Neuronal stem cell (in vitro differentiated cells): ENCODE measurements around the gene NOL3.

Source experiments
- DNase-seq: peaks from one replicate; pipeline ENCODE4 v3.0.0-alpha.2; 2013; ENCODE audit warnings: low spot score
- H2AFZ ChIP-seq: one replicate; pipeline ENCODE4 v1.6.1; 2013; ENCODE audit warnings: mild to moderate bottlenecking, low read length, inconsistent platforms
- H2AK5ac ChIP-seq: 2 replicates; pipeline ENCODE4 v1.6.1; 2013; ENCODE audit warnings: low read depth, mild to moderate bottlenecking, inconsistent platforms, low read length, moderate library complexity, mixed read lengths
- H2BK120ac ChIP-seq: 2 replicates; pipeline ENCODE4 v1.6.1; 2013; ENCODE audit warnings: low read depth, mild to moderate bottlenecking, inconsistent platforms, low read length, moderate library complexity, mixed read lengths
- H2BK12ac ChIP-seq: one replicate; pipeline ENCODE4 v1.6.1; 2013; ENCODE audit warnings: low read length, inconsistent platforms
- H2BK15ac ChIP-seq: 2 replicates; pipeline ENCODE4 v1.6.1; 2013; ENCODE audit warnings: mild to moderate bottlenecking, low read length, inconsistent platforms, mixed read lengths
- H2BK5ac ChIP-seq: one replicate; pipeline ENCODE4 v1.6.1; 2013; ENCODE audit warnings: inconsistent platforms, mild to moderate bottlenecking, low read length, moderate library complexity
- H3K14ac ChIP-seq: one replicate; pipeline ENCODE4 v1.6.1; 2013; ENCODE audit warnings: low read length, inconsistent platforms
- H3K18ac ChIP-seq: 2 replicates; pipeline ENCODE4 v1.6.1; 2013; ENCODE audit warnings: low read length, inconsistent platforms
- H3K23ac ChIP-seq: 2 replicates; pipeline ENCODE4 v1.6.1; 2013; ENCODE audit warnings: low read depth, mild to moderate bottlenecking, mixed read lengths, low read length, inconsistent platforms; ENCODE audit not compliant: poor library complexity
- H3K27ac ChIP-seq: replicated peaks from 3 replicates; pipeline ENCODE4 v1.5.1; 2013; ENCODE audit warnings: low read length, inconsistent platforms
- H3K27me3 ChIP-seq, 3 experiments: 2 replicates each; pipeline ENCODE4 v1.6.1; 2013; ENCODE audit warnings: low read length in 3 of 3, mild to moderate bottlenecking in 2 of 3, inconsistent platforms in 1 of 3, low read depth in 1 of 3, mixed read lengths in 1 of 3, moderate library complexity in 1 of 3; ENCODE audit not compliant: control insufficient read depth in 3 of 3, insufficient read depth in 3 of 3
- H3K36me3 ChIP-seq, 2 donors: replicated peaks in 1 of 2; 2 replicates each; pipeline ENCODE4 v1.6.1; 2013; ENCODE audit warnings: low read length in 2 of 2; ENCODE audit not compliant: control insufficient read depth in 2 of 2, insufficient read depth in 2 of 2
- H3K4ac ChIP-seq: 2 replicates; pipeline ENCODE4 v1.6.1; 2013; ENCODE audit warnings: inconsistent platforms, mild to moderate bottlenecking, low read length, moderate library complexity
- H3K4me1 ChIP-seq, 2 donors: 1 replicate in 1 of 2; 2 replicates in 1 of 2; pipeline ENCODE4 v1.6.1; 2013; ENCODE audit warnings: low read length in 2 of 2, low read depth in 1 of 2; ENCODE audit not compliant: control insufficient read depth in 2 of 2, insufficient read depth in 1 of 2
- H3K4me2 ChIP-seq: one replicate; pipeline ENCODE4 v1.6.1; 2013; ENCODE audit warnings: mild to moderate bottlenecking, low read length, inconsistent platforms; ENCODE audit not compliant: insufficient read depth, poor library complexity, severe bottlenecking
- H3K4me3 ChIP-seq, 2 donors: 2 replicates each; pipeline ENCODE4 v1.5.1; 2013; ENCODE audit warnings: low read length in 2 of 2, mild to moderate bottlenecking in 2 of 2, inconsistent platforms in 1 of 2, moderate library complexity in 1 of 2
- H3K79me1 ChIP-seq: one replicate; pipeline ENCODE4 v1.6.1; 2013; ENCODE audit warnings: low read depth, mild to moderate bottlenecking, inconsistent platforms, low read length, moderate library complexity
- H3K9ac ChIP-seq: one replicate; pipeline ENCODE4 v1.6.1; 2013; ENCODE audit warnings: mild to moderate bottlenecking, low read depth, low read length, inconsistent platforms; ENCODE audit not compliant: poor library complexity
- H3K9me3 ChIP-seq, 2 donors: replicated peaks in 1 of 2; 2 replicates each; pipeline versions ENCODE3 to v1.6.1; 2013; ENCODE audit warnings: low read length in 2 of 2, mild to moderate bottlenecking in 2 of 2, inconsistent platforms in 1 of 2, low read depth in 1 of 2, mixed read lengths in 1 of 2, moderate library complexity in 1 of 2; ENCODE audit not compliant: control insufficient read depth in 2 of 2, insufficient read depth in 1 of 2
- H4K8ac ChIP-seq: one replicate; pipeline ENCODE4 v1.6.1; 2013; ENCODE audit warnings: low read depth, mild to moderate bottlenecking, inconsistent platforms, low read length, moderate library complexity
- H4K91ac ChIP-seq: one replicate; pipeline ENCODE4 v1.6.1; 2013; ENCODE audit warnings: low read length, low read depth, mild to moderate bottlenecking, inconsistent platforms; ENCODE audit not compliant: poor library complexity
- WGBS, 2 donors: extraction: QIAGEN DNeasy Blood & Tissue Kit; methylation state at CpG; one replicate each; pipeline ENCODE4 v1.1.7; 2013; ENCODE audit warnings: missing lambda C conversion rate in 2 of 2, mixed read lengths in 1 of 2; ENCODE audit not compliant: insufficient read length in 2 of 2, insufficient replicate concordance in 1 of 2; ENCODE audit errors: extremely low coverage in 2 of 2; 5-methylcytosine and 5-hydroxymethylcytosine counted together

Gene NOL3

GRCh38 chr16:67191411-67191994, 21.2 kb downstream of the NOL3 start:
- no peak overlapping the region for H2BK120ac ChIP-seq
- H3K4ac ChIP-seq: no peak overlapping the region
- no peak overlapping the region for H2BK5ac ChIP-seq
- H3K23ac ChIP-seq: peak overlapping the region; percentile 94
- no peak for DNase-seq
- H3K9me3 ChIP-seq: no peaks in the 10 kb centered on the region
- H3K14ac ChIP-seq: no peak overlapping the region
- H2AK5ac ChIP-seq: no peak overlapping the region
- no peak overlapping the region for H4K91ac ChIP-seq
- no peak overlapping the region for H3K27ac ChIP-seq
- peaks cover 16 to 20% of the 10 kb centered on the region in 2 donors for H3K4me1 ChIP-seq
- no peak overlapping the region for H2BK15ac ChIP-seq
- H3K27me3 ChIP-seq: peaks cover 0 to 5% (median 0%) of the 10 kb centered on the region in 3 experiments
- H4K8ac ChIP-seq: no peak overlapping the region
- no CpG with 5 or more reads among the region's 9 CpGs for WGBS, 2 donors
- H2BK12ac ChIP-seq: no peak overlapping the region
- no peak overlapping the region for H3K9ac ChIP-seq
- peak overlapping the region in 1 of 2 donors; percentile 99 for H3K4me3 ChIP-seq
- peak overlapping the region; percentile 78 for H2AFZ ChIP-seq
- H3K4me2 ChIP-seq: peak overlapping the region; percentile 34
- peaks cover 30 to 34% of the 10 kb centered on the region in 2 donors for H3K36me3 ChIP-seq
- H3K79me1 ChIP-seq: peaks cover 9% of the 10 kb centered on the region
- H3K18ac ChIP-seq: no peak overlapping the region

GRCh38 chr16:67191995-67192681, 21.8 kb downstream of the NOL3 start, which contains the start of gene E2F4:
TSS of gene E2F4 (plus strand) at chr16:67192155. CDS start at chr16:67192228, 73 bp downstream.
- H3K4ac ChIP-seq: no peak within 1 kb of the TSS
- peak within 1 kb of the TSS; percentile 19 for H2BK15ac ChIP-seq
- H3K27ac ChIP-seq: no peak within 1 kb of the TSS
- no peak within 1 kb of the TSS for H4K91ac ChIP-seq
- peak within 1 kb of the TSS; percentile 94 for H3K23ac ChIP-seq
- peak within 1 kb of the TSS; percentile 78 for H2AFZ ChIP-seq
- peak within 1 kb of the TSS; percentile 95 to 99 for H3K4me3 ChIP-seq
- peaks cover 11 to 20% of the 10 kb centered on the region in 2 donors for H3K4me1 ChIP-seq
- no peak within 1 kb of the TSS for H4K8ac ChIP-seq
- H3K4me2 ChIP-seq: peak within 1 kb of the TSS; percentile 88
- H3K79me1 ChIP-seq: peaks cover 9% of the 10 kb centered on the region
- WGBS, 2 donors: no CpG with 5 or more reads among the region's 54 CpGs
- DNase-seq: peak; percentile 81
- H2BK120ac ChIP-seq: no peak within 1 kb of the TSS
- no peaks in the 10 kb centered on the region for H3K9me3 ChIP-seq
- peak within 1 kb of the TSS; percentile 100 for H3K9ac ChIP-seq
- H2AK5ac ChIP-seq: peak within 1 kb of the TSS; percentile 99
- peaks cover 0 to under 1% (median 0%) of the 10 kb centered on the region in 3 experiments for H3K27me3 ChIP-seq
- no peak within 1 kb of the TSS for H2BK12ac ChIP-seq
- H3K18ac ChIP-seq: peak within 1 kb of the TSS; percentile 94
- peak within 1 kb of the TSS; percentile 90 for H3K14ac ChIP-seq
- peaks cover 35 to 41% of the 10 kb centered on the region in 2 donors for H3K36me3 ChIP-seq
- H2BK5ac ChIP-seq: peak within 1 kb of the TSS; percentile 79

GRCh38 chr16:67192781-67193361, 22.5 kb downstream of the NOL3 start:
- Histone ChIP-seq H3K18ac (no peak overlapping the region), H2AFZ (no peak overlapping the region), H3K9me3 (no peaks in the 10 kb centered on the region), H3K4me2 (peak overlapping the region; percentile 88), H3K4me3 (peak overlapping the region; percentile 95 to 99), H2BK15ac (no peak overlapping the region), H3K4me1 (peaks cover 11 to 20% of the 10 kb centered on the region in 2 donors), H3K27ac (no peak overlapping the region), H3K14ac (peak overlapping the region; percentile 90), H3K27me3 (no peaks in the 10 kb centered on the region), H3K79me1 (peaks cover 8% of the 10 kb centered on the region), H3K9ac (peak overlapping the region; percentile 100), H2BK120ac (no peak overlapping the region), H2AK5ac (peak overlapping the region; percentile 99), H4K91ac (no peak overlapping the region), H2BK12ac (no peak overlapping the region), H2BK5ac (peak overlapping the region; percentile 79), H3K36me3 (peaks cover 42 to 48% of the 10 kb centered on the region in 2 donors), H3K23ac (peak overlapping the region; percentile 94), H3K4ac (no peak overlapping the region), H4K8ac (no peak overlapping the region)
- no peak for DNase-seq
- WGBS, 2 donors: no CpG with 5 or more reads among the region's 17 CpGs

GRCh38 chr16:67193536-67193935, 23.2 kb downstream of the NOL3 start:
- DNase-seq: no peak
- Histone ChIP-seq H2BK5ac (no peak overlapping the region), H2BK12ac (no peak overlapping the region), H3K4me3 (peak overlapping the region in 1 of 2 donors; percentile 99), H3K27me3 (no peaks in the 10 kb centered on the region), H3K23ac (no peak overlapping the region), H3K9ac (no peak overlapping the region), H4K8ac (no peak overlapping the region), H3K14ac (no peak overlapping the region), H2BK15ac (no peak overlapping the region), H2AK5ac (no peak overlapping the region), H3K9me3 (no peaks in the 10 kb centered on the region), H3K18ac (no peak overlapping the region), H3K4ac (no peak overlapping the region), H3K4me2 (no peak overlapping the region), H2AFZ (no peak overlapping the region), H4K91ac (no peak overlapping the region), H3K27ac (no peak overlapping the region), H2BK120ac (no peak overlapping the region), H3K79me1 (peaks cover 8% of the 10 kb centered on the region), H3K36me3 (peaks cover 47 to 55% of the 10 kb centered on the region in 2 donors), H3K4me1 (peaks cover 11 to 20% of the 10 kb centered on the region in 2 donors)
